GM12878 (cell line): ENCODE measurements around the gene SLC6A11. TPM values are rescaled to one million over a fixed set of nuclear protein-coding genes. Genes with fewer than 3 reads are reported as not detected.

ENCODE experiments used
- ATAC-seq: fragments of 200-7000 bp; cut with Tn5 transposase; 3 replicates; pipeline ENCODE4 v1.9.1; 2020; ENCODE audit warnings: mild to moderate bottlenecking, moderate library complexity
- BruUV-seq: library from RNA; stranded (reverse); fragments of 400-500 nt; replicated peaks from 2 replicates; lab custom pipeline; 2021; lab: Mats Ljungman, UMichigan
- CTCF ChIA-PET: fragments of 300-600 bp; sonication (Branson Sonifier 250); formaldehyde crosslinking; extraction: SDS; loops from one replicate; lab custom pipeline; 2021; ENCODE audit warnings: inconsistent platforms; lab: Yijun Ruan, JAX
- POLR2A ChIA-PET: fragments of 350-600 bp; formaldehyde crosslinking; extraction: SDS; loops from one replicate; lab custom pipeline; 2021; ENCODE audit warnings: inconsistent platforms; lab: Charles Lee
- RAD21 ChIA-PET: fragments of 300-600 bp; sonication (Branson Sonifier 250); formaldehyde crosslinking; loops from one replicate; lab custom pipeline; 2023; ENCODE audit warnings: antibody characterized with exemption; ENCODE audit not compliant: unreplicated experiment; lab: Charles Lee
- SMC1A ChIA-PET: fragments of 300-600 bp; sonication (Branson Sonifier 250); formaldehyde crosslinking; loops from one replicate; lab custom pipeline; 2023; ENCODE audit not compliant: unreplicated experiment, uncharacterized antibody; lab: Charles Lee
- DNase-seq: peaks from one replicate; pipeline ENCODE4 v3.0.0-alpha.2; 2011; ENCODE audit warnings: low read depth, low spot score
- FAIRE-seq: peaks from 3 replicates; lab custom pipeline; 2011; peaks lifted over from hg19 to GRCh38; lab: Jason Lieb, UNC
- H2AFZ ChIP-seq: 2 replicates; pipeline ENCODE4 v1.6.0; 2011; ENCODE audit warnings: low read depth, low read length, control low read depth; ENCODE audit not compliant: control insufficient read depth
- H3K27ac ChIP-seq: 2 replicates; pipeline ENCODE4 v1.5.1; 2011; ENCODE audit warnings: control low read depth; ENCODE audit not compliant: control insufficient read depth, insufficient read depth
- H3K27me3 ChIP-seq, 2 experiments: replicated peaks in 1 of 2; 2 replicates each; pipeline versions ENCODE4 v1.6.0 to v1.6.1; 2011; ENCODE audit warnings: low read length in 1 of 2; ENCODE audit not compliant: control insufficient read depth in 2 of 2, insufficient read depth in 2 of 2
- H3K36me3 ChIP-seq, 2 experiments: 2 replicates each; pipeline ENCODE4 v1.5.1; 2011; ENCODE audit warnings: low read length in 1 of 2; ENCODE audit not compliant: control insufficient read depth in 2 of 2, insufficient read depth in 2 of 2
- H3K4me1 ChIP-seq: 2 replicates; pipeline ENCODE4 v1.6.1; 2011; ENCODE audit warnings: mild to moderate bottlenecking, low read length, moderate library complexity, mixed read lengths; ENCODE audit not compliant: control insufficient read depth, insufficient read depth
- H3K4me2 ChIP-seq: 2 replicates; pipeline ENCODE4 v1.6.0; 2011; ENCODE audit warnings: control low read depth; ENCODE audit not compliant: control insufficient read depth, insufficient read depth
- H3K4me3 ChIP-seq: fragments of 200-600 bp; sonication (generic); 2 replicates; pipeline ENCODE4 v1.5.1; 2016
- H3K79me2 ChIP-seq: 2 replicates; pipeline ENCODE4 v1.6.0; 2011; ENCODE audit warnings: low read length; ENCODE audit not compliant: control insufficient read depth, insufficient read depth
- H3K9ac ChIP-seq: 2 replicates; pipeline ENCODE4 v1.8.0; 2011; ENCODE audit warnings: low read length, control low read depth, mixed read lengths; ENCODE audit not compliant: control insufficient read depth, insufficient read depth
- H3K9me3 ChIP-seq: replicated peaks from 3 replicates; pipeline ENCODE4 v1.5.1; 2011; ENCODE audit warnings: mild to moderate bottlenecking, low read length; ENCODE audit not compliant: control insufficient read depth, insufficient read depth
- H4K20me1 ChIP-seq: 2 replicates; pipeline ENCODE4 v1.6.0; 2011; ENCODE audit not compliant: control insufficient read depth, insufficient read depth
- ESRRA ChIP-seq: IDR thresholded peaks from 2 replicates; pipeline ENCODE4 v1.6.1; 2012; ENCODE audit warnings: mild to moderate bottlenecking, low read length, improper control_type of control experiment
- HDAC6 ChIP-seq: fragments of 200-600 bp; sonication (generic); IDR thresholded peaks from one replicate; pipeline ENCODE4 v1.8.0; 2017; ENCODE audit warnings: antibody characterized with exemption; ENCODE audit not compliant: unreplicated experiment
- IRF5 ChIP-seq: fragments of 450-650 bp; IDR thresholded peaks from 2 replicates; pipeline ENCODE4 v1.6.1; 2017; ENCODE audit warnings: borderline replicate concordance
- POLR2AphosphoS2 ChIP-seq: IDR thresholded peaks from 2 replicates; pipeline ENCODE4 v1.6.1; 2011; ENCODE audit warnings: low read depth, mild to moderate bottlenecking, low read length, improper control_type of control experiment, moderate library complexity
- POU2F2 ChIP-seq: IDR thresholded peaks from 3 replicates; pipeline ENCODE4 v1.6.1; 2011; ENCODE audit warnings: low read depth, mild to moderate bottlenecking, low read length, borderline replicate concordance
- RAD21 ChIP-seq: IDR thresholded peaks from 2 replicates; pipeline ENCODE4 v1.6.1; 2011; ENCODE audit warnings: mild to moderate bottlenecking, low read depth, low read length, moderate library complexity; ENCODE audit not compliant: insufficient read depth
- RB1 ChIP-seq: fragments of 450-650 bp; formaldehyde crosslinking; IDR thresholded peaks from 2 replicates; pipeline ENCODE4 v1.6.1; 2017; ENCODE audit warnings: mild to moderate bottlenecking, borderline replicate concordance
- SMARCA5 ChIP-seq: fragments of 450-650 bp; IDR thresholded peaks from 2 replicates; pipeline ENCODE4 v1.6.1; 2017; ENCODE audit warnings: mild to moderate bottlenecking
- SP1 ChIP-seq: IDR thresholded peaks from one replicate; pipeline ENCODE4 v1.6.1; 2011; ENCODE audit warnings: low read depth, low read length
- SREBF1 ChIP-seq: IDR thresholded peaks from 2 replicates; pipeline ENCODE4 v1.6.1; 2012; ENCODE audit warnings: mild to moderate bottlenecking, low read length
- SREBF2 ChIP-seq: IDR thresholded peaks from 2 replicates; pipeline ENCODE4 v1.6.1; 2012; ENCODE audit warnings: mild to moderate bottlenecking, low read length
- TBL1XR1 ChIP-seq: IDR thresholded peaks from 2 replicates; pipeline ENCODE4 v1.6.1; 2012; ENCODE audit warnings: low read depth, low read length, improper control_type of control experiment
- ZNF687 ChIP-seq: fragments of 450-650 bp; IDR thresholded peaks from 2 replicates; pipeline ENCODE4 v1.6.1; 2017; ENCODE audit warnings: mild to moderate bottlenecking, moderate library complexity
- WGBS: methylation state at CpG from one replicate; pipeline ENCODE4 v1.1.6; 2016; ENCODE audit warnings: low lambda C conversion rate; ENCODE audit not compliant: insufficient replicate concordance, insufficient coverage; ENCODE audit errors: missing lambda C conversion rate; 5-methylcytosine and 5-hydroxymethylcytosine counted together
- in situ Hi-C: fragments of 300-500 bp; cut with MboI; formaldehyde crosslinking; loops from 9 replicates; pipeline ENCODE4 v1.14.3; 2018; ENCODE audit warnings: mixed read lengths
- intact Hi-C: fragments of 100-400 bp; cut with micrococcal nuclease; formaldehyde crosslinking; loops from one replicate; pipeline ENCODE4 v1.14.2; 2022; ENCODE audit not compliant: unreplicated experiment
- polyA plus RNA-seq, 11 experiments: library from polyadenylated mRNA; depleted of rRNA in 4 of 11; unstranded in 6 of 11; stranded (reverse) in 5 of 11; fragments of >200 nt; fragmentation: Nextera tagmentation in 4 of 11; fragmentation: Illumina TruSeq in 1 of 11; extraction: Ambion mirVana in 4 of 11; extraction: Trizol in 1 of 11; gene quantifications; 1 replicate in 1 of 11; 2 replicates in 10 of 11; pipeline versions ENCODE4 v1.2.1 to v1.2.3, GENCODE V29; 2011 to 2016; ENCODE audit warnings: inconsistent platforms in 2 of 11, missing spikeins in 2 of 11, low read depth in 1 of 11
- total RNA-seq, 4 experiments: library from RNA; depleted of rRNA in 3 of 4; stranded (reverse); fragments of >200 nt in 3 of 4; fragmentation: Illumina TruSeq in 1 of 4; extraction: Trizol in 1 of 4; gene quantifications; 2 replicates each; pipeline versions ENCODE4 v1.2.1 to v1.2.3, GENCODE V29; 2013 to 2021

Gene SLC6A11
- total and polyA plus RNA-seq, 10 of the 15 experiments (the other 5 are each of a cell fraction or from before 2014, with no cell fraction given), result not detected

- no TSS peak for BruUV-seq
- no peaks in the 10 kb centered on the region for H4K20me1 ChIP-seq
- no peaks in the 10 kb centered on the region for H3K79me2 ChIP-seq
- H3K27me3 ChIP-seq, result no peaks in the 10 kb centered on the region
- H3K9me3 ChIP-seq, result no peaks in the 10 kb centered on the region; the same call in 2 of the 3 replicates
- no peak for DNase-seq
- H3K4me1 ChIP-seq, result no peaks in the 10 kb centered on the region
- ChIA-PET CTCF (no interaction called here), SMC1A (no interaction called here), RAD21 (no interaction called here), POLR2A (no interaction called here)
- H3K36me3 ChIP-seq, result no peaks in the 10 kb centered on the region
- no peak for TF ChIP-seq SMARCA5
- TF ChIP-seq POU2F2, result no peak
- TF ChIP-seq ZNF687, result no peak
- no peak for TF ChIP-seq ESRRA
- no peak for TF ChIP-seq RB1
- no peak for TF ChIP-seq RAD21
- TF ChIP-seq POLR2AphosphoS2, result no peak
- no peak for TF ChIP-seq SREBF2
- no peak for TF ChIP-seq SP1
- no peak for TF ChIP-seq TBL1XR1
- no peak for TF ChIP-seq IRF5
- no peak for TF ChIP-seq HDAC6
- TF ChIP-seq SREBF1, result no peak
- FAIRE-seq, result no peak
- H3K27ac ChIP-seq, result no peak overlapping the region
- intact Hi-C loops (no loop called here), in situ Hi-C loops (no loop called here)
- 36% methylated on average over 3 of the region's 3 CpGs for WGBS
- H3K4me3 ChIP-seq, result no peak overlapping the region
- H2AFZ ChIP-seq, result no peak overlapping the region
- H3K9ac ChIP-seq, result no peak overlapping the region
- no peak overlapping the region for H3K4me2 ChIP-seq
- ATAC-seq, result no peak
Observed at GRCh38 chr3:10912786-10913185, 96.8 kb downstream of the SLC6A11 start.
